ENCODE data around the gene SLC12A3.

The SLC12A3 gene

GRCh38 chr16:56910654-56911539, 45.9 kb downstream of the SLC12A3 start:
- peak; percentile 45 for DNase-seq

GRCh38 chr16:56911771-56912571, 47.0 kb downstream of the SLC12A3 start:
- Histone ChIP-seq H3K4me2 (ENCODE audit: insufficient read depth, low read length) (no peak overlapping the region), H3K36me3 (ENCODE audit: insufficient read depth, low read length) (no peaks in the 10 kb centered on the region), H3K9me3 (ENCODE audit: insufficient read depth, low read length, severe bottlenecking) (no peaks in the 10 kb centered on the region), H3K79me2 (ENCODE audit: insufficient read depth, low read length) (no peaks in the 10 kb centered on the region), H3K9ac (ENCODE audit: low read depth, low read length) (no peak overlapping the region), H3K27me3 (ENCODE audit: insufficient read depth, low read length, poor library complexity) (no peaks in the 10 kb centered on the region), H4K20me1 (ENCODE audit: insufficient read depth, low read length) (no peaks in the 10 kb centered on the region), H2AFZ (ENCODE audit: low read depth, low read length) (no peak overlapping the region), H3K4me3 (ENCODE audit: low read depth in 1 of 2, low read length in 2 of 2) (no peak overlapping the region), H3K27ac (ENCODE audit: low read length) (no peak overlapping the region), H3K4me1 (ENCODE audit: insufficient read depth, low read length) (peaks cover 19% of the 10 kb centered on the region)
- ATAC-seq (ENCODE audit: insufficient read depth, low read depth) (no peak), DNase-seq (no peak)
- TF ChIP-seq, protein P1, sequence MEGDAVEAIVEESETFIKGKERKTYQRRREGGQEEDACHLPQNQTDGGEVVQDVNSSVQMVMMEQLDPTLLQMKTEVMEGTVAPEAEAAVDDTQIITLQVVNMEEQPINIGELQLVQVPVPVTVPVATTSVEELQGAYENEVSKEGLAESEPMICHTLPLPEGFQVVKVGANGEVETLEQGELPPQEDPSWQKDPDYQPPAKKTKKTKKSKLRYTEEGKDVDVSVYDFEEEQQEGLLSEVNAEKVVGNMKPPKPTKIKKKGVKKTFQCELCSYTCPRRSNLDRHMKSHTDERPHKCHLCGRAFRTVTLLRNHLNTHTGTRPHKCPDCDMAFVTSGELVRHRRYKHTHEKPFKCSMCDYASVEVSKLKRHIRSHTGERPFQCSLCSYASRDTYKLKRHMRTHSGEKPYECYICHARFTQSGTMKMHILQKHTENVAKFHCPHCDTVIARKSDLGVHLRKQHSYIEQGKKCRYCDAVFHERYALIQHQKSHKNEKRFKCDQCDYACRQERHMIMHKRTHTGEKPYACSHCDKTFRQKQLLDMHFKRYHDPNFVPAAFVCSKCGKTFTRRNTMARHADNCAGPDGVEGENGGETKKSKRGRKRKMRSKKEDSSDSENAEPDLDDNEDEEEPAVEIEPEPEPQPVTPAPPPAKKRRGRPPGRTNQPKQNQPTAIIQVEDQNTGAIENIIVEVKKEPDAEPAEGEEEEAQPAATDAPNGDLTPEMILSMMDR (IDR thresholded peaks at IDR 0.05; ENCODE audit: borderline replicate concordance, extremely low read depth, low read length, poor library complexity, severe bottlenecking): no peak
- no peak for TF ChIP-seq EZH2 (IDR thresholded peaks at IDR 0.05; ENCODE audit: borderline replicate concordance, low read depth, low read length, severe bottlenecking)

More at GRCh38 chr16:56910654-56911539, 45.9 kb downstream of the SLC12A3 start:
- Histone ChIP-seq H3K9me3 (ENCODE audit: insufficient read depth, low read length, severe bottlenecking) (no peaks in the 10 kb centered on the region), H3K36me3 (ENCODE audit: insufficient read depth, low read length) (no peaks in the 10 kb centered on the region), H3K4me1 (ENCODE audit: insufficient read depth, low read length) (peaks cover 19% of the 10 kb centered on the region), H2AFZ (ENCODE audit: low read depth, low read length) (no peak overlapping the region), H3K9ac (ENCODE audit: low read depth, low read length) (no peak overlapping the region), H3K4me3 (ENCODE audit: low read depth in 1 of 2, low read length in 2 of 2) (no peak overlapping the region), H3K27ac (ENCODE audit: low read length) (peak overlapping the region; percentile 39; the same call in 1 of the 2 replicates), H3K79me2 (ENCODE audit: insufficient read depth, low read length) (no peaks in the 10 kb centered on the region), H4K20me1 (ENCODE audit: insufficient read depth, low read length) (no peaks in the 10 kb centered on the region), H3K4me2 (ENCODE audit: insufficient read depth, low read length) (no peak overlapping the region; the same call in 1 of the 2 replicates), H3K27me3 (ENCODE audit: insufficient read depth, low read length, poor library complexity) (no peaks in the 10 kb centered on the region)
- ATAC-seq (ENCODE audit: insufficient read depth, low read depth): peak; percentile 84
- no peak for TF ChIP-seq EZH2 (IDR thresholded peaks at IDR 0.05; ENCODE audit: borderline replicate concordance, low read depth, low read length, severe bottlenecking)
- TF ChIP-seq, protein P1 (IDR thresholded peaks at IDR 0.05; ENCODE audit: borderline replicate concordance, extremely low read depth, low read length, poor library complexity, severe bottlenecking): no peak

- H3K27ac ChIP-seq (ENCODE audit: low read length): no peak overlapping the region
- H3K9ac ChIP-seq (ENCODE audit: low read depth, low read length): no peak overlapping the region
- TF ChIP-seq EZH2 (IDR thresholded peaks at IDR 0.05; ENCODE audit: borderline replicate concordance, low read depth, low read length, severe bottlenecking): no peak
- TF ChIP-seq, protein P1 (IDR thresholded peaks at IDR 0.05; ENCODE audit: borderline replicate concordance, extremely low read depth, low read length, poor library complexity, severe bottlenecking): no peak
- H3K9me3 ChIP-seq (ENCODE audit: insufficient read depth, low read length, severe bottlenecking): no peaks in the 10 kb centered on the region
- no peaks in the 10 kb centered on the region for H3K27me3 ChIP-seq (ENCODE audit: insufficient read depth, low read length, poor library complexity)
- no peaks in the 10 kb centered on the region for H4K20me1 ChIP-seq (ENCODE audit: insufficient read depth, low read length)
- H3K4me1 ChIP-seq (ENCODE audit: insufficient read depth, low read length): peaks cover 19% of the 10 kb centered on the region
- no peak overlapping the region for H3K4me2 ChIP-seq (ENCODE audit: insufficient read depth, low read length)
- no peak overlapping the region for H2AFZ ChIP-seq (ENCODE audit: low read depth, low read length)
- H3K36me3 ChIP-seq (ENCODE audit: insufficient read depth, low read length): no peaks in the 10 kb centered on the region
- H3K4me3 ChIP-seq (ENCODE audit: low read depth in 1 of 2, low read length in 2 of 2): no peak overlapping the region
- DNase-seq: no peak
- H3K79me2 ChIP-seq (ENCODE audit: insufficient read depth, low read length): no peaks in the 10 kb centered on the region
- ATAC-seq (ENCODE audit: insufficient read depth, low read depth): no peak
These were observed 48.0 kb downstream of the SLC12A3 start for GRCh38 chr16:56912746-56913708.
